Embryonic facial prominence (tissue), 1 donor: ENCODE data around the gene ERCC8.

Experiments used
- DNase-seq: peaks from one replicate; pipeline ENCODE4 v3.0.0-alpha.2; 2016; ENCODE audit errors: extremely low spot score

The ERCC8 gene

DNA sequence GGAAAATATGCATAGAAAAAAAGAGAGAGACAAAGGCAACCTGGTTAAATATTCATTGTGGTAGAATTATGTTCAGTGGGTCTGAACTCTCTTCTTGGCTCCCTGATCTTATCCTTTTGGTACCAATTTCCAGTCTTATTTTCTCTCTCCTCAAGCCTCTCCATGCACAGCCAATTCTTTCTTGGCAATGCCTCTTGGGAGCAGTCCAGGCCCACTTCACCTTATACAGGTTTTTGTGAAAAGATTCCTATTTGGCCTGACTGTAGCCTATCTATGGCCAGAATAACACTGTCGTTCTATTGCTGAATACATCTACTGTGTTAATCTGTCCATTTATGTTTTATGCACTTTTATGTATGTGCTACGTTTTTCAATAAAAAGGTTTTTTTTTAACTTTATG, 103.5 kb downstream of the ERCC8 start:
- DNase-seq, result no peak

DNA sequence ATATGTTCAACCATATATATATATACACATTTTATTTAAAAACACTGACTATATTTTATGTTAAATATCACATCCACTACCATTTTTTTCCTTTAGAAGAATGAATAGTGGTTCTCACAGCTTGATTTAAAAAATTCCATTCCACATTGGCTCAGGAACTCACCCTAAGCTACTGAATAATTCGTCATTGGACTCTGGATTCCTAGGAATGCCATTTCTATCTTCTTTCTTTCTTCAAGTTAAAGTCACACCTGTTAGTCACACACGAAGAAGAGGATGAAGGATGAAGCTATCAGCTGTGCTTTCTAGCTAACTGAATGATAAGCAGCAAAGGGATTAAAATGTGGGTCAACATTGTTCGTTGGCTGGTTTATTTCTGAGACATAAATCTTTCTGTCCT, 108.7 kb downstream of the ERCC8 start:
- no peak for DNase-seq

DNA sequence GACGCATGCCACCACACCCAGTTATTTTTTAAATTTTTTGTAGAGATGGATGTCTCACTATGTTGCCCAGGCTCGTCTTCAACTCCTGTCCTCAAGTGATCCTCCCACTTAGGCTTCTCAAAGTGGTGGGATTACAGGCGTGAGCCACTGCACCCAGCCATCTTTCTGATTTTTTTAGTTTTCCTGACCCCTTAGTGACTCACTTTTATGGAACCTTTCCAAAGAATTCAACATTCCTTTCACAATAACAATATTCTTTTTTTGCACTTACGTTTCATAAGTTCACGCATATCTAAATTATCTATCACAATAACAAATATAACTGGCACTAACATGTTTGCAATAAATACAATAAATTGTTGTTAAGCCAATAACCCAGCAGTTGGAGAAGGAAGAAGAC, 109.3 kb downstream of the ERCC8 start:
- no peak for DNase-seq

DNA sequence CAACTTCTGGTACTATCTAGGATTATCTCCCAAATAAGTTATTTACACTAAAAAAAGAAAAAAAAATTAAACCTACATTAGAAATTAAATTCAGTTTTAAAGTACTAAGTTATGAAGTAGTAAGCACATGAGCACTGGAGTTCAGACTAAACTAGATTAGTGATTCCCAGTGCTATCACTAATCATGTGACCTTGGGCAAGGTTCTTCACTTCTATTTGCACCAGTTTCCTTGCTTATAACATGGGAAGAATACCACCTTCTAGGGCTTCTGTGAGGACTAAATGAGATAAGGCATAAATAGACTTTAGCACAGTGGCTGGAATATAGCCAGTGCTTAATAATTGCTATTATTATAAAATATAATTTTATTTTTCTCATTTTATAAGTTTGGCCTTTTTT, 111.3 kb downstream of the ERCC8 start:
- DNase-seq, result no peak

DNA sequence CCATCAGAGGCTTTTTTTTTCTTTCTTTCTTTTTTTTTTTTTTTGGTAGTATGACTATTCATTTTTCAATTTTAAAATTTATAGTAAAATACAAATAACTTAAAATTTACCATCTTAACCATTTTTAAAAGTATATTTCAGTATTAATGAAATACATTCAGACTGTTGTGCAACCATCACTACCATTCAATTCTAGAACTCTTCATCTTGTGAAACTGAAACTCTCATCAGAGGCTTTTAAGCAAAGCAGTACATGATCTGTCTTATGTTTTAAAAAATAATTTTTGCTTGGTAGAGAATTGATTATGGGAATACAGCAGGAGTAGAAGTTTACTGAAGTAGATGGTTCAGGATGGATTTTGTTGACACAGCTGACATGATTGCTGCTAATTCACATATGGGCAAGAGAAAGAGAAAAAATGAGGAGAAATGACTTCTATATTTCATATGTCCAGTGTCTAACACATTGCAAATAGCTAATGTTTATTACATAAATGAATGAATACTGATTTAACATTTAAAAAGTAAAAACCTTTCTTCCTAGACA, 114.2 kb downstream of the ERCC8 start:
- no peak for DNase-seq

DNA sequence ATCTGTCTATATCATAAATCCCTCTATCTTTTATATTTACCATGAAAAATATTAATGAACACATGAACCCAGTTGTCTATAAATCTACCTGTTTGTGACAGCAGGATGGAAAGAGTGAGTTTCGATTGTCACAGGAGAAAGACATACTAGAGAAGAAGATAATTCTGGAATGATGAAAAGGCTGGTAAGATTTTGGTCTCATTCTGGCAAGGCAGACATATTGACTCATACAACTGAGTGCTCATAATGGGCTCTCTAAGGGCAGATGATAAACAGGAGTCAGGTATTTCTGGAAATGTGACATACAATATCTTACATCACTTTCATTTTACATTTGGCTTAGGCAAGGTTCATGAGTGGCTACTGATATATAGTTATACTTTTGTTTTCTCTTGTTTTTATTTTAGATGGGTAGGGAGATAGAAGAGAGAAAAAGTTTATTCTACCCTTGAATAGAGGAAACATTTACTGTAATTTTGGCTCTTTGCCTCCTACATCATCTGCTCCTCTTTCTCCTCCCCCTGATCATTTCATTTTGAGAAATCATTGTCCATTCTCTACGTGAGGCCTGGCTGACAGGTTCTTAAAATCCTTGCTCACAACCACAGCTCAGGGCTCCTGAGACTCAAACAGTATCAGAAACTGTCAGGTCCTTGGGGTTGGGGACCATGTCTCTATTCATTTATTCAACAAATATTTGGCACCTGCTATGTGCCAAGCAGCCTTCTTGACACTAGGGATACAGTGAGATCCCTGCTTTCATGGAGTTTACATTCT, 115.2 kb downstream of the ERCC8 start:
- no peak for DNase-seq

DNA sequence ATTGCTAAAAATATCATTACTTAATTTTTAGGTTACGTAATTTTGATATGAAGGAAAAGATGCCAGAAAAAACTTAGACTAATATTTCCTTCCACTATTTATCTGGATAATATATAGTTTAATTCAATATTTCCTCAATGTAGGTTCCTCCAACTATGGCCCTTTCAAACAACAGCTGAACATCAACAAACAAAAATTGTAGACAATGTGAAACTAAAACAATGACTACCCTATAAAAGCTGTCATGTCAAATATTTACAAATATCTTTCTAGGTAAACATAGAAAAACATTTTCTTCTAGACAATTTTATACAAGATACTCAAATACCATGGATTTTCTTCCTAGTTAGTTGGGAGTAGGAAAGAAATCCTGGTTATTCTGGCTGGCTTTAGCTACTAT, 117.7 kb downstream of the ERCC8 start:
- DNase-seq, result no peak

DNA sequence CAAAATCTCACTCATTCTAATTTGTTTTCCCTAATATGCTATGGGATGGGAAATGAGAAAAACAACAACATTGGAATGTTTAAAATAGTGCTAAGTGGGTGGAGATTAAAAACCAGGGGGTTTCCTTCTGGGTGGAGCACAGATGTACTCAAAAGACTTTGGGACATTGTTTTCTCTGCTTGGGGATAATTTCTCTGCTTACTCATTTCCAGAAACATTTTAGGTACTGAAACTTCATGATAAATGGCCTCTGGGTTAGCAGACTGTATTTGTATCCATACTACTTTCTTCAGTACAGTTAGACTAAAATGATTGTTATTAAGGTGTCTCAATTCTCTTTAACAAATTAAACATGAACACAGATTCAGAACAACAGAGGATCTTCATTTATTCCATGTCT, 118.2 kb downstream of the ERCC8 start:
- DNase-seq, result no peak
